ENCODE data around the gene SCPEP1. TPM values are rescaled to one million over a fixed set of nuclear protein-coding genes. Genes with fewer than 3 reads are reported as not detected.

The SCPEP1 gene
- total RNA-seq, 1 donor from 2014 or later, result 69.5 TPM

DNA sequence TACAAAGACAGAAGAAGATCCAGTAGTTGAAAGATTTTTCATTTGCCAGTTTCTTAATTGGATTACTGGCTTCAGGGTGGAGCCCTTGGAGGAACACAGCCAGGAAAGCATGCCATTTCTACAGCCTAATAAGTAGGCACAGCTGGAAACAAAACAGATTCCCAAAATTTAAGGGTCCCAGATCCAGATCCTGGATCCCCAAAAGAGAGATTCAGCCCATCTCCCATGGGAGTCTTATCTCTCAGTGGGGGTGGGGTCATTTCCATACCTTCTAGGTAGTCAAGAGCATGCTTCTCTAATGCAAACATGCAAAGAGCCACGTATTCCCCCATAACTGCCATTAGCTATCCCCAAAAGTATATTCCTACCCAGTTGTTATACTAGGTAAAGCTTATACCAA is 49.9 kb downstream of the SCPEP1 start:
- no peak for DNase-seq (ENCODE audit: extremely low spot score in 2 of 2)
- no peaks in the 10 kb centered on the region for H3K36me3 ChIP-seq
- no peak overlapping the region for H3K4me3 ChIP-seq
- no peaks in the 10 kb centered on the region for H3K4me1 ChIP-seq
- intact Hi-C loops (cut with DNase I), result no loop called here
- no peak for TF ChIP-seq POLR2AphosphoS5 (IDR thresholded peaks at IDR 0.05; ENCODE audit: insufficient read depth in 1 of 2, low read depth in 1 of 2)
- TF ChIP-seq POLR2A (IDR thresholded peaks at IDR 0.05), result no peak
- no peak for TF ChIP-seq CTCF (IDR thresholded peaks at IDR 0.05)
- no peaks in the 10 kb centered on the region for H3K27me3 ChIP-seq
- H3K9me3 ChIP-seq, result no peaks in the 10 kb centered on the region
- no peak overlapping the region for H3K27ac ChIP-seq

DNA sequence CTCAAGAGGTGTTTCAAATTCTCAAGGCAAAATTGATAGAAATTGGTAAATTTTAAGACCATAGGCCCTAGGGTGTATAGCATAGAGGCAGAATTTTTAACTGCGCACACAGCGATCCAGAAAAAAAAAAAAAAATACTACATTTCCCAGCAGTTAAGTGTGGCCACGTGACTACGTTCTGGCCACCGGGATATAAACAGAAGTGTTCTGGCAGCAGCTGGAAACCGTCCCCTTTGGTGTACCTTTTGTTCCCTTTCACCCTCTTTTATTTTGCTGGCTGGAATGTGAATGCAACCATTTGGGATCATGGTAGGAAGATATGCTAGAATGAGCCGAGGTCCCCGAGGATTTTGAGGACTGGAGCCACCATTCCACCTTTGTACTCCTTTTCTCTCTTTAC is 54.4 kb downstream of the SCPEP1 start:
- Histone ChIP-seq H3K9me3 (no peaks in the 10 kb centered on the region), H3K4me3 (no peak overlapping the region), H3K27ac (no peak overlapping the region), H3K36me3 (no peaks in the 10 kb centered on the region), H3K27me3 (no peaks in the 10 kb centered on the region), H3K4me1 (peaks cover 15% of the 10 kb centered on the region)
- intact Hi-C loops (cut with DNase I), result no loop called here
- DNase-seq (ENCODE audit: extremely low spot score in 2 of 2), result no peak
- TF ChIP-seq CTCF (IDR thresholded peaks at IDR 0.05), result no peak
- no peak for TF ChIP-seq POLR2A (IDR thresholded peaks at IDR 0.05)
- no peak for TF ChIP-seq POLR2AphosphoS5 (IDR thresholded peaks at IDR 0.05; ENCODE audit: insufficient read depth in 1 of 2, low read depth in 1 of 2)

- DNase-seq (ENCODE audit: extremely low spot score in 2 of 2), result no peak
- intact Hi-C loops (cut with DNase I), result no loop called here
- Histone ChIP-seq H3K27ac (peak overlapping the region; percentile 39), H3K4me3 (no peak overlapping the region), H3K27me3 (no peaks in the 10 kb centered on the region), H3K9me3 (no peaks in the 10 kb centered on the region), H3K36me3 (no peaks in the 10 kb centered on the region), H3K4me1 (peaks cover 15% of the 10 kb centered on the region)
- TF ChIP-seq CTCF (IDR thresholded peaks at IDR 0.05), result no peak
- TF ChIP-seq POLR2A (IDR thresholded peaks at IDR 0.05), result no peak
- no peak for TF ChIP-seq POLR2AphosphoS5 (IDR thresholded peaks at IDR 0.05; ENCODE audit: insufficient read depth in 1 of 2, low read depth in 1 of 2)
Observed at GRCh38 chr17:57033296-57033695, 55.4 kb downstream of the SCPEP1 start.

- no peak for DNase-seq (ENCODE audit: extremely low spot score in 2 of 2)
- no peak overlapping the region for H3K27ac ChIP-seq
- intact Hi-C loops (cut with DNase I), result no loop called here
Observed at GRCh38 chr17:57034807-57035754, 57.1 kb downstream of the SCPEP1 start.

More at GRCh38 chr17:57034807-57035754, 57.1 kb downstream of the SCPEP1 start:
- H3K27me3 ChIP-seq, result no peaks in the 10 kb centered on the region
- no peaks in the 10 kb centered on the region for H3K36me3 ChIP-seq
- TF ChIP-seq POLR2A (IDR thresholded peaks at IDR 0.05) (no peak), POLR2AphosphoS5 (IDR thresholded peaks at IDR 0.05; ENCODE audit: insufficient read depth in 1 of 2, low read depth in 1 of 2) (no peak), CTCF (IDR thresholded peaks at IDR 0.05) (no peak)
- peaks cover 15% of the 10 kb centered on the region for H3K4me1 ChIP-seq
- H3K4me3 ChIP-seq, result no peak overlapping the region
- no peaks in the 10 kb centered on the region for H3K9me3 ChIP-seq
